GM18870 (cell line): ENCODE measurements around the gene USE1.

ENCODE experiments used
- ATAC-seq: cut with Tn5 transposase; IDR thresholded peaks from one replicate; pipeline ENCODE4 v1.9.1; 2021; ENCODE audit warnings: moderate library complexity; ENCODE audit not compliant: unreplicated experiment

Gene USE1

GRCh38 chr19:17235971-17236777 is 21.0 kb downstream of the USE1 start:
- no peak for ATAC-seq

DNA sequence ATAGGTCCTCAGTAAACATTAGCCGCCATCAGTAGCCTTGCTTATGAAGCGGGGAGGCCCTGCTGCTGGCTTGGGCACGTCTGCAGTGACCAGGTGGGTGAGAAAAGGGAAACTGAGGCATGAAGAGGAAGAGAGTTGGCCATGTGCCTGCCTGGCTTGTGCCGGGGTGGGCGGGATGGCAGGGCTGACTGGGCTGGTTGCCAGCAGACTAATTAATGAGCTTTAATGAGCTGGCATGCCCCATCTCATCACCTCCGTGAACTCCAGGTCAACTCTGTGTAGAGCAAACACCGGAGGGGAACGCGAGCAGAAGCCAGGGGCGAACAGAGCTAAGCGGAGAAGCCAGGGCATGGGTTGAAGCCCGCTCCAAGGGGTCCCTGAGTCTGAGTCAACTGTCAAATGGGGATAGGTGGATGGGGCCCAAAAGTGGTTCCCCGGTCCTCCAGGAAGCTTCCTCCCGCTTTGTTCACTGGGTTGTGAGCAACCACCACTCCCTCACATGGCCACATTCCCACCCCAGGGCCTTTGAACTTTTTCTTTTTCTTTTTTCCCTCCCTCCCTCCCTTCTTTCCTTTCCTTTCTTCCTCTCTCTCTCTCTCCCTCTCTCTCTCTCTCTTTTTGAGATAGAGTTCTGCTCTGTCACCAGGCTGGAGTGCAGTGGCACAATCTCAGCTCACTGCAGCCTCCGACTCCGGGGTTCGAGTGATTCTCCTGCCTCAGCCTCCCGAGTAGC is 21.8 kb downstream of the USE1 start:
- no peak for ATAC-seq

- ATAC-seq, result no peak
Measured at GRCh38 chr19:17237747-17238706, 22.9 kb downstream of the USE1 start.

GRCh38 chr19:17240062-17240752 is 25.1 kb downstream of the USE1 start:
- ATAC-seq, result no peak

DNA sequence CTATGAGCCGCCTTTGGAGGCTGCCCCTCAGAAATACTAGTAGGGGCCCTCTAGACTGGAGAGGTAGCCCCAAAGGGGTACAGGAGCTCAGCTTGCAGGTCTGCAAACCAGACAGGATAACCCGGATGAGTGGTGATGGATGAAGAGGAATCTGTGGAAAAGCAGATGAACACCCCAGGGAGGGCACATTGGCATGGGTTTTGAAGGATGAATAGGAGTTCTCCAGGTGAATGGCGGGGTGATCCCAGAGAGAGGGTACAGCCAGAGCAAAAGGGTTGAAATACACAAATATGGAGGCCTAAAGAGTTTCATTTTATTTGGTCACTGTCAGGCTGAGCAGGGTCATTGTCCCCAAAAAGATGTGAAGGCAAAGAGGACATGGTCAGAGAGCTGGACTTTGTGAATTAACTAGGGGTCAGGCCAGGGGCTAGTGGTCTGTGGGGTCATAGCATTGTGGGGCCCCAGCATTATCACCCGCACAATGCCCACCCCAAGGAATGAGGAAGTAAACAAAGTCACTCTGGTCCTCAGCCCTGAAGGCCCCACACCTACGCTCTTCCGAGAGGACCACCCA is 25.8 kb downstream of the USE1 start:
- no peak for ATAC-seq

- ATAC-seq, result no peak
Measured at GRCh38 chr19:17242431-17243208, 27.5 kb downstream of the USE1 start.

DNA sequence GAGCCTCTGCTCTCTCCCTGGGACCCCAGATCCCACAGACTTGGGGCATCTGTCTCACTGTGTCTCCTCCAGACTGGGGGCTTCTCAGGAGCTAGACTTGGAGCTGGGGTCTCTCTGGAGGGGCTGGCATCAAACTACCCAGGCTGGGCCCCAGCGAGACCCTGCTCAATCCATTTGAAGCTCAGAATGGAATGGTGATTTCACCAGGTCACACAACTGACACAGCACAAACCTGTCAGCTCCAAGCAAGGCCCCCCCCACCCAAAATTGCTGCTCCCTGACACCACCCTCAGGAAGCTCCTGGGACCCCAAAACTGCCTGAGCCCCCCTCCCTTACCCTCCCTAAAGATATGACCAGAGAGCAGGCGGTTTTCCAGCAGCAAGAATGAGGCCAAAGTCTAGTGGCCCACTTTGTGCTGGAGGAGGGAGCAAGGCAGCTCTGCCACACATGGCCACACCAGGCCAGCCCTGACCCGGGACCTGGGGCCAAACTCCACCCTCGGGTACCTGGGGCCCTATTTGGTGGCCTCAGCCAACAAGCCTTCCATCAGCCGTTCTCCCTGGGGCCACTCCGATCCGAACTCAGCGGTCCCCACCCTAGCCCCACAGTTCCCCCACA is 28.2 kb downstream of the USE1 start:
- no peak for ATAC-seq

GRCh38 chr19:17243830-17244617 is 28.9 kb downstream of the USE1 start:
- ATAC-seq, result no peak

DNA sequence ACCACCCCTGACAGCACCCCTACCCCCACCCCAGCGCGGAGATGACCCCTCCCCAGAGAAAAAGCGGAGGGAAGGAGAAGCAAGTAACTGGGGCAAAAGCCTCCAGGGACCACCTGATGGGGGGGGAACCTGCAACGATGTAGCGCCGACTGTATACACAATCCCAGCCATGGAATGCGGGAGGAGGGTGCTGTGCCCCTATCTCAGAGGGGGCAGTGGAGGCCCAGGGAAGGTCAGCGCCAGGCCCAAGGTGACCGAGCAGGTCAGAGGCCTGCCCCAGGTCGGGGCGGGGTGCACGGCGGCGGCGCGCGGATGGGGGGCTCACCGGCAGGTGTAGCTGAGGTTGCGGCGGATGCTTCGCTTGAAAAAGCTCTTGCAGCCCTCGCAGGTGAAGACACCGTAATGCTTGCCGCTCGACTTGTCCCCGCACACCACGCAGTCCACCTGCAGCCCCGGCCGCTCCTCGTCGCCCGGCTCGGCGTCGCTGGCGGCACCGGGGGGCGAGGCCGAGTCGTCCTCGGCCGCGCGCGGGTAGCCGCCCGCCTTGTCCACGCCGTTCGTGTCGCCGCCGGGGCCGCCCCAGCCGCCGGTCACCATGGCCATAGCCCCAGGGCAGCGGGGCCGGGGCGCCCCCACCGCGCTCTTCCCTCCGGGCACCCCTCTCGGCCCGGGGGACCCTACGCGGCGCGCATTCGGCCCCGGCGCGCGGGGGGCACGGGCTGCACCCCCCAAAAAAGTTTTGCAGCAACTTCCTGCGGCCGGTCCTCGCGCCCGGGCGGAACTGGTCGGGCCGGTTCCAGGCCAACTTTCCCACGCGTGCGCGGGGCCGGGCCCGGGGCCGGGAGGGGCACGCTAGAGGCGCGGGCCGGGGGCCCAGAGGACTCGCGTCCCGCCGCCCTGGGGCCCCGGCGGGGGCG is 29.7 kb downstream of the USE1 start:
- no peak for ATAC-seq

GRCh38 chr19:17245535-17245984 is 30.4 kb downstream of the USE1 start, which contains the start of gene NR2F6:
Gene NR2F6, minus strand, starts transcription at chr19:17245919. Its CDS starts 699 bp downstream, at chr19:17245220.
- ATAC-seq, result no peak

DNA sequence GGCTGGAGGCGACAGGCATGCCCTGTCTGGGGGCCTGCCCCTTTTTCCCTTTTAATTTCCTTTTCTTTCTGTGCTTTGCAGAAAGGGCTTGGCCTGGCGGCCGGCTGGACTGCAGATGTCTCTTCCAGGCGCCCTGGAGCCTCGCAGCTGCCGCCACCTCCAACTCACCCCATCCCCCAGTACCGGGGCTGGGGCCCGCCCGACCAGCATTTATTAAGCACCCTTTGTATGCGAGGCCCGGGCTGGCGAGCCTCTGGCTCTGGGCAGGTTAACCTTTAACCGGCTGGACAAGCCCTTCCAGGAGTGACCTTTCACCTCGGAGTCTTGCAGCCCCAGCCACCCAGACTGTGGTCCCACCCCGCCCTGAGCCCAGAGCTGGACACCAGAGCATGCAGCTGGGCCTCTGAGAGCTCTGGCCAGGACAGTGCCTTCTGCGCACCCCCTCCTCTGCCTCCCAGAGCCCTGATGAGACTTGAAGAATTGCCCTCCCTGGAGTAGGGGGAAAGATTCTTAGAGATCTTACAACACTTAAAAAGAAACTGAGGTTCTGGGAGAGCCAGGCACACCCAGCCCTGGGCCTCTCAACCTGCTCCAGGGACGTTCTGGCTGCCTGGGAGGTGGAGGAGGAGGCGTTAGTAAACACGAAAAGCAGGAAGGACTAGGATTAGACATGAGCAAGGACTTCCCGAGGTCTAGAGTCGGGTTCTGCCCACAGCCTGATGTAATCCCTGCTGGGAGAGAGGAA is 31.7 kb downstream of the USE1 start:
- no peak for ATAC-seq

DNA sequence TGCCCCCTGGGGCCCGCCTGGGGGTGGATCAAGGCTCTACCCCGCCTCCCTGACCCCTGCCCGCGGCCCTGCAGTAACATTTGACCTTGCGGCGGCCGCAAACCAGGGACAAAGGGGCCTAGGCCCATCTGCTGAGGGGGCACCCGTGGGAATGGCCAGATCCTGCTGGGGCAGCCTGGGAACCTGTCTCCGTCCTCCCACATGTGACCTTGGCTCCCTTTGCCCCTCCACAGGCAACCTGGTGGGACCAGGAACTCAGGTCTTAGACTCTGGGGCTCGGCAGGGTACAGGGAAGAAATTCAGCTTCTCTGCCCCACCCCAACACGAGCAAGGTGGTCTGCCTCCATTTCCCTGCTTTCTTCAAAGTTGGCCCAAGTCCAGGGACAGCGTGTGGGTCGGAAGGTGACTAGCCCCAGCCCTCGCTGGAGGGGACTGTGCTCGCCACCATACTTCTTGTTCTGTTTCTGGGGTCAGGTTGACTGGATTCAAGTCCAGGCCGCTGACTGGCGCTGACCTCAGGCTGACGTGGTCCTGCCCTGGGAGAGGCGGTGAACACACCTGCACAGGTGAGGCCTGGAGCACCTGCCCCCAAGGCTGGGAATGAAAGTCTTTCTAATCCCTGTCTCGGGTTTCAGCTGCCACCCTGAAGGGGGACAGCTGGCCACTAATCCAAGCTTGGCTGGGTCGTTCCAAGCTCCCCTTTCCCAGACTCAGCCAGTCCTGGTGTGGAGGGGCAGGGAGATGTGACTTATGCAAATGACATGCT is 33.0 kb downstream of the USE1 start:
- no peak for ATAC-seq

GRCh38 chr19:17249887-17250548 is 34.9 kb downstream of the USE1 start:
- ATAC-seq, result no peak

DNA sequence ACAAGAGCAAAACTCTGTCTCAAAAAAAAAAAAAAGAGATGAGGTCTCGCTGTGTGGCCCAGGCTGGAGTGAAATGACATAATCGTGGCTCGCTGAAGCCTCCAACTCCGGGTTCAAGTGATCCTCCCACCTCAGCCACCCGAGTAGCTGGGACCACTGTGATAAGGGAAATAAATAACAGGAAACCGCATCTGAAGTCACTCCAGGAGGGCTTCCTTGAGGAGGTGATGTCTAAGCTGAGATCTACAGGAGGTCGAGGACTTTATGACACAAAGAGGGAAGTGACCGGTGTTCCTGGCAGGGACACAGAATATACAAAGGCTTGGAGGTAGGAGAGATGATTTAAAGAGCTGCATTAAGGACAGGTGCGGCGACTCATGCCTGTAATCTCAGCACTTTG is 39.5 kb downstream of the USE1 start:
- ATAC-seq, result no peak

DNA sequence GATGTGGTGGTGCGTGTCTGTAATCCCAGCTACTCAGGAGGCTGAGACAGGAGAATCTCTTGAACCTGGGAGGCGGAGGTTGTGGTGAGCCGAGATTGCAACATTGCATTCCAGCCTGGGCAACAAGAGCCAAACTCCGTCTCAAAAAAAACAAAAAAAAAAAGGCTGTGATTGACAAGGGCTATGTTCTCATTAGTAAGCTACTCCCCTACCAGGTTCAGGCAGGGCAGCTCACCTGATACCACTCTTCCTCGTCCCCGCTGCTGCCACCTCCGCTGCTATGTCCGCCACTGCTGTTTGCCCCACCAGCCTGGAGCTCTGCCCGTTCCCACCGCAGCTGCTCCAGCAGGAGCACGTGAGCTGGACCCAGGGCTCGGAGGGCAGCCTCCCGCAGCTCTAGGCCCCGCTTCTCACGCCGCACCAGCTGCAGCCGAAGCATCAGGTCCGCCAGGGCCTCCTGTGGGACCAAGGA is 40.0 kb downstream of the USE1 start:
- ATAC-seq, result no peak
